ENCODE data around the gene KLHL26. TPM values are rescaled to one million over a fixed set of nuclear protein-coding genes. Genes with fewer than 3 reads are reported as not detected.
A peak's percentile ranks its signal among the peaks of the same experiment; 100 is the strongest.

The KLHL26 gene
- total RNA-seq, 1 experiment from 2014 or later: 3.7 TPM

DNA sequence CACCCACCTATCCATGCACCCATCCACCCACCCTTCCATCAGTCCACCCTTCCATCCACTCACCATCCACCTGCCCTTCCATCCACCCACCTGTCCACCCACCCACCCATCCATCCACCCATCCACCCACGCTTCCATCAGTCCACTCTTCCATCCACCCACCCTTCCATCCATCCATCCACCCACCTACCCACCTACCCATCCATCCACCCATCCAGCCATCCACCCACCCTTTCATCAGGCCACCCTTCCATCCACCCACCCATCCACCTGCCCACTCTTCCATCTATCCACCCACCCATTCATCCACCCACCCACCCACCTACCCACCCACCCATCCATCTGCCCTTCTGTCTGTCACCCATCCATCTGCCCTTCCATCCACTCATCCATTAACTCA is 17.0 kb downstream of the KLHL26 start:
- Histone ChIP-seq H3K27ac (ENCODE audit: low read length) (no peak overlapping the region), H3K9me3 (ENCODE audit: low read length) (no peaks in the 10 kb centered on the region), H3K4me3 (ENCODE audit: low read length) (no peak overlapping the region), H4K20me1 (ENCODE audit: insufficient read depth, low read depth, low read length) (peaks cover 66% of the 10 kb centered on the region), H3K36me3 (ENCODE audit: insufficient read depth, low read length) (no peaks in the 10 kb centered on the region), H3K4me2 (ENCODE audit: low read depth, low read length, poor library complexity, severe bottlenecking) (no peak overlapping the region), H3K27me3 (ENCODE audit: low read length) (no peaks in the 10 kb centered on the region), H3K4me1 (ENCODE audit: low read length) (peaks cover 19% of the 10 kb centered on the region), H2AFZ (ENCODE audit: low read length) (no peak overlapping the region), H3K79me2 (ENCODE audit: low read length) (no peaks in the 10 kb centered on the region), H3K9ac (ENCODE audit: low read length) (no peak overlapping the region), H3K9me2 (replicated peaks; ENCODE audit: insufficient read depth, low read length) (no peaks in the 10 kb centered on the region)
- no peak for DNase-seq

DNA sequence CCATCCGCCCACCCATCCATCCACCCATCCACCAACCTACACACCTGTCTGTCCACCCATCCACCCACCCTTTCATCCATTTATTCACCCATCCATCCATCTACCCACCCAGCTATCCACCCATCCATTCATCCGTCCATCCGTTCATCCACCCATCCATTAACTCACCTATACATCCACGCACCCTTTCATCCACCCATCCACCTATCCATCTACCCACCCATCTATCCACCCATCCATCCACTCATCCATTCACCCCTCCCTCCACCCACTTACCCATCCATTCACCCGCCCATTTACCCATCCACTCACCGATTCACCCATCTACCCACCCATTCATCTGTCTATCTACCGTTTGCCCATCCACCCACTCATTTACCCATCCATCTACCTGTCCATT is 17.6 kb downstream of the KLHL26 start:
- H3K79me2 ChIP-seq (ENCODE audit: low read length): no peaks in the 10 kb centered on the region
- no peak for DNase-seq
- peaks cover 25% of the 10 kb centered on the region for H3K4me1 ChIP-seq (ENCODE audit: low read length)
- no peak overlapping the region for H2AFZ ChIP-seq (ENCODE audit: low read length)
- H3K27me3 ChIP-seq (ENCODE audit: low read length): no peaks in the 10 kb centered on the region
- H3K9me3 ChIP-seq (ENCODE audit: low read length): no peaks in the 10 kb centered on the region
- H3K9me2 ChIP-seq (replicated peaks; ENCODE audit: insufficient read depth, low read length): no peaks in the 10 kb centered on the region
- H3K36me3 ChIP-seq (ENCODE audit: insufficient read depth, low read length): no peaks in the 10 kb centered on the region
- H3K4me2 ChIP-seq (ENCODE audit: low read depth, low read length, poor library complexity, severe bottlenecking): no peak overlapping the region
- peaks cover 68% of the 10 kb centered on the region for H4K20me1 ChIP-seq (ENCODE audit: insufficient read depth, low read depth, low read length)
- no peak overlapping the region for H3K9ac ChIP-seq (ENCODE audit: low read length)
- no peak overlapping the region for H3K4me3 ChIP-seq (ENCODE audit: low read length)
- no peak overlapping the region for H3K27ac ChIP-seq (ENCODE audit: low read length)

DNA sequence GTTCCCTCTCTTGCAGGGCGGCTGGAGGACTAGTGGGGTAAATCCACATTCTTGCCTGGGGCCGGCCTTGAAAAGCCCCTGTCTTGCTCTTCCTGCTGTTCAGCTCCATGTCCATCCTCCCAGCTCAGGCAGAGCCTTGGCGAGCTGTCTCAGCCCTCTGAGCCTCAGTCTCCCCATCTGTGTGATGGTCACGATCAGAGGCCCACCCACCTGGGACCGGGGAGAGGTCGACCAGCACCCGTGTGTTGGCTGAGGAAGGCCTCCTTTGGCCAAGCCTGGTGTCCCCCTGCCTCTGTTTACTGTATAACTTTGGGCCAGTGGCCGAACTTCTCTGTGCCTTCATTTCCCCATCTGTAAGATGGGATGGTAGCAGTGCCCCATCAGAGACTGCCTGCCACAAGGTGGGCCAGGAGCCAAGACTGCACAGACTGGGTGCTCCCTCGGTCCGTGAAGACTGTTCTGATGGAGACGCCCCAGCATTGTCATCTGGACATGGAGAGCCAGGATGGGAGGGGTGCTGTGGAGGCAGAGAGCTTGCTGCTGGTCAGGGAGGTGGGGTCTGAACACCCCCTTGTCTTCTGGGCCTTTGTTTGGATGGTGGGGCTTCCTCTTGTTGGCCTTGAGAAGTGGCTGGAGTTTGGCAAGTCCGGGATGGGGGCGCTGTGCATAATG is 18.5 kb downstream of the KLHL26 start:
- no peak for DNase-seq
- Histone ChIP-seq H3K4me1 (ENCODE audit: low read length) (peaks cover 32% of the 10 kb centered on the region), H3K4me3 (ENCODE audit: low read length) (no peak overlapping the region), H2AFZ (ENCODE audit: low read length) (no peak overlapping the region), H3K9me2 (replicated peaks; ENCODE audit: insufficient read depth, low read length) (no peaks in the 10 kb centered on the region), H3K4me2 (ENCODE audit: low read depth, low read length, poor library complexity, severe bottlenecking) (no peak overlapping the region), H3K36me3 (ENCODE audit: insufficient read depth, low read length) (no peaks in the 10 kb centered on the region), H3K27me3 (ENCODE audit: low read length) (no peaks in the 10 kb centered on the region), H3K27ac (ENCODE audit: low read length) (no peak overlapping the region), H3K9me3 (ENCODE audit: low read length) (no peaks in the 10 kb centered on the region), H3K9ac (ENCODE audit: low read length) (no peak overlapping the region), H4K20me1 (ENCODE audit: insufficient read depth, low read depth, low read length) (peaks cover 66% of the 10 kb centered on the region), H3K79me2 (ENCODE audit: low read length) (no peaks in the 10 kb centered on the region)

DNA sequence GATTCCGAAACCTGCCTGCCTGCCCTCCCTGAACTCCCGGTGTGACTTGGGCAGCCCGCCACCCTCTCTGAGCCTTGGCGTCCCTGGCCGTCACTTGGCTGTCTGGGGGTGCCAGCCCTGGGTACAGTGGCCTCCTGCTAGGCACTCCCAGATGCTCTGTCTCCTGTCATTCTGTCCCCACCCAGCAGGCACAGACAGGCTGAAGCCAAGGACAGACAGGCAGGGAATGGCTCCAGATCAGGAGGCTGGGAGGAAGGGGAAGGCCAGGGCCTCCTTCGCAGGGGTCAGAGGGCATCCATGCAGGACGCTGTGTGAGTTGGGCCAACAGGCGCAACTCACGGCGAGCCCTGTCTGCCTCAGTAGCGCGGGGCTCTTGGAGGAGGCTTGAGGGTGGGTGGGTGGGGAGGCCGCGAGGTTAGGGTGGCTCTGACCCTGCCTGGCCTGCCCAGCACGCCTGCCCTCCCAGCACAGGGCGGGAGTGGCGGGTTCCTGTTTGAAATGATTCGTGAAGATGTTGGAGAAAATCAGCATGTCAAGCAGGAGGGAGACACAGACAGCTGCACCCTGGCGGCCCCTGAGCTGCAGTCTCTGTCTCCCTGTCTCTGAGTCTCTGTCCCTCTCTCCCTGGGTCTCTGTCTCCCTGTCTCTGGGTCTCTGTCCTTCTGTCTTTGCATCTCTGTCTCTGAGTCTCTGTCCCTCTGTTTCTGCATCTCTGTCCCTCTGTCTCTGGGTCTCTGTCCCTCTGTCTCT is 19.7 kb downstream of the KLHL26 start:
- H3K27ac ChIP-seq (ENCODE audit: low read length): no peak overlapping the region
- no peak overlapping the region for H3K9ac ChIP-seq (ENCODE audit: low read length)
- no peak for DNase-seq
- H3K36me3 ChIP-seq (ENCODE audit: insufficient read depth, low read length): no peaks in the 10 kb centered on the region
- H3K4me2 ChIP-seq (ENCODE audit: low read depth, low read length, poor library complexity, severe bottlenecking): no peak overlapping the region
- no peaks in the 10 kb centered on the region for H3K79me2 ChIP-seq (ENCODE audit: low read length)
- peaks cover 57% of the 10 kb centered on the region for H4K20me1 ChIP-seq (ENCODE audit: insufficient read depth, low read depth, low read length)
- H3K4me3 ChIP-seq (ENCODE audit: low read length): no peak overlapping the region
- no peaks in the 10 kb centered on the region for H3K9me3 ChIP-seq (ENCODE audit: low read length)
- no peak overlapping the region for H2AFZ ChIP-seq (ENCODE audit: low read length)
- no peaks in the 10 kb centered on the region for H3K9me2 ChIP-seq (replicated peaks; ENCODE audit: insufficient read depth, low read length)
- peaks cover 42% of the 10 kb centered on the region for H3K4me1 ChIP-seq (ENCODE audit: low read length)
- no peaks in the 10 kb centered on the region for H3K27me3 ChIP-seq (ENCODE audit: low read length)

DNA sequence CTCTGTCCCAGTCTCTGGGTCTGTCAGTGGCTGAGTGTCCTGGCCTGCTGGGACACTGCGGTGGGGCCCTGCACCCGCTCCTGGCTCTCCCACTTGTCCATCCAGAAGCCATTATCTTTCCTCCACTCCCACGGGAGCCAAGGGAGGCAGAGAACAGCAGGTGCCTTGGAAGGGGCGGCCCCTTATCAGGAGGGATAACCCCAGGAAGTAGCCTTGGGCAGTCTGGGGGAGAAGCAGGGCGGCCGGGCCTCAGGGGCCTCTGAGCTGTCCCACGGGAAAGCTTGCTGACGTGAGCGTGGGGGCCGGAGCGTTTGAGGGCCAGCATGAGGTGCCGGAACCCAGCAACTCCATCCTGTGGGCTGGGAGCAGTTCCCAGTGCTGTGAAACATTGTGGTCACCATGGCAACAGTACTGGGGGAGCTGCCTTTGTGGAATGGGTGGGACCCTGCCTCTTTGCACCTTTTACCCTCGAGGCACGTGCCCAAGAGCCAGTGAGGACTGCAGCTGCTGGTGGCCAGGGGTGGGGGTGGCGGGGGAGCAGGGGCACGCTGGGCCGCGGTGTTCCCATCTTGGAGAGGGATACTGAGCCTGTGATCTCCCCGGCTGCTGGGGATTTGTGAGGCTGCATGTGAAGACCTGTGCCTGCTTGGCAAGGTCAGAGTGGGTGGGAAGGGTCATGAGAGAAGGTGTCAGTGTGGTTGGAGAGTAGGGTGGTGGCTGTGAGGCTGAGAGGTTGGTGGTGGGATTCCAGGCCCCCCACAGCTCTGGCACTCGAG is 20.9 kb downstream of the KLHL26 start:
- Histone ChIP-seq H4K20me1 (ENCODE audit: insufficient read depth, low read depth, low read length) (peaks cover 55% of the 10 kb centered on the region), H3K36me3 (ENCODE audit: insufficient read depth, low read length) (no peaks in the 10 kb centered on the region), H3K27ac (ENCODE audit: low read length) (no peak overlapping the region), H3K9me2 (replicated peaks; ENCODE audit: insufficient read depth, low read length) (no peaks in the 10 kb centered on the region), H3K27me3 (ENCODE audit: low read length) (no peaks in the 10 kb centered on the region), H3K4me3 (ENCODE audit: low read length) (no peak overlapping the region), H3K79me2 (ENCODE audit: low read length) (no peaks in the 10 kb centered on the region), H3K9ac (ENCODE audit: low read length) (no peak overlapping the region), H2AFZ (ENCODE audit: low read length) (no peak overlapping the region), H3K4me2 (ENCODE audit: low read depth, low read length, poor library complexity, severe bottlenecking) (peak overlapping the region; percentile 17), H3K4me1 (ENCODE audit: low read length) (peaks cover 43% of the 10 kb centered on the region), H3K9me3 (ENCODE audit: low read length) (no peaks in the 10 kb centered on the region)
- peak; percentile 56 for DNase-seq

DNA sequence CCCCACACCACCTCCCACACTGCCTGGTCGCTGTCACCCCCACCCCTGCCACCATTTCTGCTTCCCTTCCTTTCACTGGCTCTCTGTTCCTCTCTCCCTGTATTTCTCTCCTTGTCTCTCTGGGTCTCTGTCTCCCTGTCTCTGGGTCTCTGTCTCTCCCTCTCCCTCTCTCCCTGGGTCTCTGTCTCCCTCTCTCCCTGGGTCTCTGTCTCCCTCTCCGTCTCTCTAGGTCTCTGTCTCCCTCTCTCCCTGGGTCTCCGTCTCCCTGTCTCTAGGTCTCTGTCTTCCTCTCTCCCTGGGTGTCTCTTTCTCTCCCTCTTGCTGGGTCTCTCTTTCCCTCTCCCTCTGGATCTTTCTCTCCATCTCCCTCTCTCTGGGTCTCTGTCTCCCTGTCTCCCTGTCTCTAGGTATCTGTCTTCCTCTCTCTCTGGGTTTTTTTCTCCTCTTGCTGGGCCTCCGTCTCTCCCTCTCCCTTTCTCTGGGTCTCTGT is 21.6 kb downstream of the KLHL26 start:
- Histone ChIP-seq H2AFZ (ENCODE audit: low read length) (no peak overlapping the region), H3K4me2 (ENCODE audit: low read depth, low read length, poor library complexity, severe bottlenecking) (no peak overlapping the region)
- no peak for DNase-seq

DNA sequence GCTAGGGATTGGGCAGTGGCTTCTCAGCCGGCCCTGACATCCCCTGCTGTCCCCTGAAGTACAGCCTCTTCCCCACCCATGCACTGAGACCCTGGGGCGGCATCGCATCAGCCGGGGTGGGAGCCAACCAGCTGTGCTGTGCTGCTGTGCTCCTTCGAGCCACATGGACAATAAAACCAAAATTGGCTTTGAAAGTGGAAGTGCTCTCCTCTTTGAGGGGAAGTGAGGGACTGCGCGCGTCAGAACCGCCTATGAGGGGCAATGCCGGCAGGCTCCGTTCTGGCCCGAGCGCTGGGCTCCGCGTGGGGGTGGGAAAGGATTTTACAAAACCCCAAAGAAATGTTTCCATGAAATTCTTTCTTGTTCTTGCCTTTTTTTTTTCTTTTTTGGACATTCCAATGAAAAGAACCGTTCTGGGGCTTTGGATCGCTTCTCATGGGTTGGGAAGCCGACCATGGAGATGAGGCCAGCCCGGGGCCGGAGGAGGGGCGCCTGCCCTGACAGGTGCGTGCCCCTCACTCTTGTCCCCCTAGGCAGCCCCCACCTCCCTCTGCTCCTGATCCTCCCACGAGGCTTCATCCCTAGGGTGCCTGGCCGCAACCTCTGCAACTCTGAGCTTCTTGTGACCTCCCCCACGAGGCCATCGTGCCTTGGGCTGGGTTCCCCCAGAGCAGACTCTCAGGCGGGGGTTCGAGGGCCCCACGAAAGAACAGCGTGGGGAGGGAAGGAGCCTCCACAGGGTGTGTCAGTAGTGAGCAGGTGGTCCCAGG is 22.6 kb downstream of the KLHL26 start:
- H3K36me3 ChIP-seq (ENCODE audit: insufficient read depth, low read length): no peaks in the 10 kb centered on the region
- no peak overlapping the region for H2AFZ ChIP-seq (ENCODE audit: low read length)
- H3K27me3 ChIP-seq (ENCODE audit: low read length): no peaks in the 10 kb centered on the region
- H3K9me3 ChIP-seq (ENCODE audit: low read length): no peaks in the 10 kb centered on the region
- H3K9me2 ChIP-seq (replicated peaks; ENCODE audit: insufficient read depth, low read length): no peaks in the 10 kb centered on the region
- no peak overlapping the region for H3K27ac ChIP-seq (ENCODE audit: low read length)
- H3K4me3 ChIP-seq (ENCODE audit: low read length): no peak overlapping the region
- peak; percentile 70 for DNase-seq
- H3K4me2 ChIP-seq (ENCODE audit: low read depth, low read length, poor library complexity, severe bottlenecking): peak overlapping the region; percentile 4
- H3K4me1 ChIP-seq (ENCODE audit: low read length): peaks cover 56% of the 10 kb centered on the region
- peak overlapping the region; percentile 51 for H3K9ac ChIP-seq (ENCODE audit: low read length)
- no peaks in the 10 kb centered on the region for H3K79me2 ChIP-seq (ENCODE audit: low read length)
- peaks cover 52% of the 10 kb centered on the region for H4K20me1 ChIP-seq (ENCODE audit: insufficient read depth, low read depth, low read length)

More for the DNA sequence above, 21.6 kb downstream of the KLHL26 start:
- Histone ChIP-seq H3K4me1 (ENCODE audit: low read length) (peaks cover 47% of the 10 kb centered on the region), H3K9me3 (ENCODE audit: low read length) (no peaks in the 10 kb centered on the region), H3K9ac (ENCODE audit: low read length) (peak overlapping the region; percentile 51; the same call in 1 of the 2 replicates), H3K79me2 (ENCODE audit: low read length) (no peaks in the 10 kb centered on the region), H3K27me3 (ENCODE audit: low read length) (no peaks in the 10 kb centered on the region), H3K4me3 (ENCODE audit: low read length) (no peak overlapping the region), H3K27ac (ENCODE audit: low read length) (no peak overlapping the region), H3K36me3 (ENCODE audit: insufficient read depth, low read length) (no peaks in the 10 kb centered on the region), H4K20me1 (ENCODE audit: insufficient read depth, low read depth, low read length) (peaks cover 52% of the 10 kb centered on the region), H3K9me2 (replicated peaks; ENCODE audit: insufficient read depth, low read length) (no peaks in the 10 kb centered on the region)

All from Karpas-422 (cell line).